Upper lobe of left lung (tissue), 4 donors: ENCODE data around the gene NHERF2.

Experiments
- CTCF ChIP-seq, 6 experiments: fragments of 450-650 bp in 4 of 6; fragments of 200-600 bp in 2 of 6; sonication (generic) in 2 of 6; IDR thresholded peaks; one replicate each; pipeline ENCODE4 v1.5.1; 2016 to 2019; ENCODE audit warnings: antibody characterized with exemption in 6 of 6
- EP300 ChIP-seq, 4 donors: sonication (generic); formaldehyde crosslinking; IDR thresholded peaks; one replicate each; pipeline ENCODE4 v1.5.1; 2017; ENCODE audit warnings: antibody characterized with exemption in 4 of 4, control low read depth in 2 of 4
- POLR2A ChIP-seq, 4 donors: fragments of 450-650 bp; IDR thresholded peaks; one replicate each; pipeline ENCODE4 v1.5.1; 2016 to 2017; ENCODE audit warnings: antibody characterized with exemption in 4 of 4, mild to moderate bottlenecking in 2 of 4
- POLR2AphosphoS5 ChIP-seq, 2 donors: sonication (generic); formaldehyde crosslinking; IDR thresholded peaks; one replicate each; pipeline ENCODE4 v1.5.1; 2017; ENCODE audit warnings: antibody characterized with exemption in 2 of 2

- no peak for TF ChIP-seq CTCF (IDR thresholded peaks at IDR 0.05)
- no peak for TF ChIP-seq POLR2AphosphoS5 (IDR thresholded peaks at IDR 0.05)
- TF ChIP-seq POLR2A (IDR thresholded peaks at IDR 0.05): no peak
- TF ChIP-seq EP300 (IDR thresholded peaks at IDR 0.05): no peak
These were observed 44.1 kb downstream of the NHERF2 start for GRCh38 chr16:2070576-2071453.
